Left lobe of liver (tissue), 2 donors: Measurements from ENCODE around the gene JAGN1. TPM values are rescaled to one million over a fixed set of nuclear protein-coding genes. Genes with fewer than 3 reads are reported as not detected.
"Not testable (repeated sequence)": the region's sequence is repeated elsewhere in the genome, so short reads cannot be mapped to it uniquely, and the experiment has no call there.

Experiments
- ATAC-seq: fragments of 200-7000 bp; cut with Tn5 transposase; one replicate; pipeline ENCODE4 v1.9.1; 2020; ENCODE audit warnings: mild to moderate bottlenecking, moderate library complexity
- DNase-seq: peaks from one replicate; pipeline ENCODE4 v3.0.0-alpha.2; 2020; ENCODE audit warnings: low spot score
- total RNA-seq: library from RNA; stranded (reverse); gene quantifications from one replicate; pipeline ENCODE4 v1.2.1, GENCODE V29; 2021
- donor health status: DM: no; HTN: no; CAD: no; lungs with moderate emphysema.
- donor health status: DM: no; HTN: yes; CAD: no.

JAGN1 gene
- total RNA-seq, 1 donor from 2014 or later = 21.4 TPM

DNA sequence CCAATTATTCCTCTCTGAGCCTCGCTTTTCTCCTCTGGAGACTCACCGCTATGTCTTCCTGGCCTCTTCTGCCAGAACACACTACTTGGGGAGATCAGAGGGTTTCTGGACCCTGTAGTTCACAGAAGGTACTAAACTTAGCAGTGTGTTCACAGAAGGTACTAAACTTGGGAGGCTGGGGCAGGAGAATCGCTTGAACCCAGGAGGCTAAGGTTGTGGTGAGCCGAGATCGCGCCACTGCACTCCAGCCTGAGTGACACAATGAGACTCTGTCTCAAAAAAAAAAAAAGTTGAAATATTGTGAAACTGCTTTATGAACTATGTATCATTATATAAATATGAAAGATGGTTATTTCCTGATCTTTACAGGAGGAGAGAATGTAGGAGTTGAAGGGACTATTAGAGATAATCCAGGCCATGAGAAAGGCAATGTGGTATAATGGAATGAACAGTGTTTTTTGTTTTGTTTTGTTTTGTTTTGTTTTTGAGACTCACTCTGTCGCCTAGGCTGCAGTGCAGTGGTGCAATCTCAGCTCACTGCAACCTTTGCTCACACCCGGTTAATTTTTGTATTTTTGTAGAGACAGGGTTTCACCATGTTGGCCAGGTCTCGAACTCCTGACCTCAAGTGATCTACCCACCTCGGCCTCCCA lies 6.5 kb downstream of the JAGN1 start:
- ATAC-seq (peak; percentile 52), DNase-seq (peak; percentile 78)

DNA sequence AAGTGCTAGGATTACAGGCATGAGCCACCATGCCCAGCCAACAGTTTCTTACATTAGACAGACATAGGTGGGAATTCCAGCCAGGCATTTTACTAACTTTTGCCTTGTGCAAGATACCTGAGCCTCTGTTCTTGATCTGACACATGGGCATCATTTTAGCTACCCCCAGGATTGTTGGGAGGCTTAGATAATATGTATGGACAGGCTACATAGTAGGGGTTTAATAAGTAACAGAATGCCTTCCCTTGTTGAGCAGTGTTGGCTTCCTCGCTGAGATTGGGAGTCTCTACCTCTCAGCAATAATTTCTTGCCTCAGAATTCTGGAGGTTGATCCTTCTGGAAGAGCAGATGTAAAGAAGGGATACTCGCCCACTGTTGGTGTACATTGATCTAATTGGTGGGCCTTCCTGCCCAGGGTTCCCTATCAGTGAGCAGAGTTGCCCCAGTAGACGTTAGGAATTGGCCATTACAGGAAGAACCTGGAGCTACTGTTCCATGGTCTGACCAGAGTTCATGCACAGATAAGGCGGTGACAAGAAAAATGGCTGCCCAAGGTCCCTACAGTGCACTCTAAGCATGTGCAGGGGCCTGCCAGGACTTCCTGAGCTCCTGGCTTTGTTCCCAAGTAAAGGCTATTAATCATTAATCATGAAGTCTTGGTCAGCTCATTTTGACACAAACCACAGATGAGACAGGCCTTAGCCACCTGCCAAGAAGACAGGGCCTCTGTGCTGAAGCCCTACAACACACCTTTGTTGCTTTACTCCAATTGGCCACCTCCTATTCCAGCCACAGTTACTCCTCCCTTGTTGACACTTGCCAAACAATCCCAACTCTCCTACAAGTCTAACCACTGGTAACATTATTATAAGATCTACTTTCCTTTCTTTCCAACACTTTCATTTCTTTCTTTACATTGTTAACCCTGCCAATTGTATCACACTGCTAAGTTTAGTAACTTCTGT lies 7.3 kb downstream of the JAGN1 start:
- peak; percentile 81 for ATAC-seq
- DNase-seq = peak; percentile 88

- ATAC-seq (peak; percentile 31), DNase-seq (peak; percentile 70)
Observed at GRCh38 chr3:9898467-9899241, 8.2 kb downstream of the JAGN1 start.

GRCh38 chr3:9899289-9899791 lies 8.9 kb downstream of the JAGN1 start:
- DNase-seq = no peak
- no peak for ATAC-seq

- not testable (repeated sequence) for DNase-seq
- ATAC-seq = peak; percentile 6
Observed at GRCh38 chr3:9900965-9901415, 10.6 kb downstream of the JAGN1 start.

- ATAC-seq (no peak), DNase-seq (no peak)
Observed at GRCh38 chr3:9901967-9902366, 11.6 kb downstream of the JAGN1 start.

DNA sequence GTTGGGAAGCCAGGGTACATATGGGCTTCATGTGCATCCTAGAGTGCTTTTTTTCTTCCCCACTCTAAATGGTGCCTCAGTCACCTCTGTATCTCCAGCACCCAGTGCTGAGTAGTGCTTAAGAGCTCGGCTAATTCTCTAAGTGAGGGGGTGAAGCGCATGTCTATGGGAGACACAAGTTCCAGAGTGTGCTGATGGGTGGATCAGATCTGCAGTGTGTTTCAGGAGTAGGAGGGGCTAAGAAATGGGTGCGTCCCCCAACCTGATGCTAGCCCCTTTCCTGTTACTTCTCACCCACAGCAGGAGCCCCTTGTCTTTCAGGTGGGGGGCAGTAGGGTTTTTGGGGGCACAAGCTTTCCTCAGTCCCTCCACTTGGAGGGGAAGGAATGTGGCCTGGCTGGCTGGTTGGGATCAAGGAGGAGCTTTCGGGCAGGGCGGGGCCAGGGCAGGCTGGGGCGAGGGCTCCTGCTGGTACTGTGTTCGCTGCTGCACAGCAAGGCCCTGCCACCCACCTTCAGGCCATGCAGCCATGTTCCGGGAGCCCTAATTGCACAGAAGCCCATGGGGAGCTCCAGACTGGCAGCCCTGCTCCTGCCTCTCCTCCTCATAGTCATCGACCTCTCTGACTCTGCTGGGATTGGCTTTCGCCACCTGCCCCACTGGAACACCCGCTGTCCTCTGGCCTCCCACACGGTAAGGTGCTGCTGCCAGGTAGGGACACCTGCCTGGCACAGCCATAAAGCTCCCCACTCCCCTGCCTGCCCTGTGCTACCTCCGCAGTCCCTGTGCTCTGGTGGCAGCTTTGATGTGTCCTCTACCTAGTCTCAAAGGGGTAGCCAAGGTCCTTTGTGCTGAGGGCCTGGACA lies 12.2 kb downstream of the JAGN1 start, which contains the start of gene IL17RE:
Gene IL17RE (plus strand): TSS at position 477 of the 866 bp plus-strand sequence. CDS start 85 bp downstream, at position 562.
- peak; percentile 70 for ATAC-seq
- DNase-seq = peak; percentile 76

DNA sequence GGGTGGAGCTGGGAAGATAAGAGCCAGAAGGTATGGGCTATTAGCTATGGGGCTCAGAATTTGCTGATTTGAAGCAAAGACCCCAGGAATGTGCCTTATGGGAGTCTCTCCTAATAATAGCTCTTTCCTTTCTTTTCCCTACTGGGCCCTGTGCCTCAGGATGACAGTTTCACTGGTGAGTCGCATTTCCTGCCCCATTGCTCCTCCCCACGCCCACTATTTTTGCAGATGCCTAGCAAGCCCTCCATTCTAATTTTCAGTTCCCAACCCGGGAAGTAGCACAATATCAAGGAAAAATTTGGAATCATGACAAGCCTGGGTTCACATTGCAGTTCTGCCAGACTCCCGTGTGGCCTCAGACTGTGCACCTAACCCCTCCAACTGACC lies 12.8 kb downstream of the JAGN1 start:
- ATAC-seq = no peak
- no peak for DNase-seq

DNA sequence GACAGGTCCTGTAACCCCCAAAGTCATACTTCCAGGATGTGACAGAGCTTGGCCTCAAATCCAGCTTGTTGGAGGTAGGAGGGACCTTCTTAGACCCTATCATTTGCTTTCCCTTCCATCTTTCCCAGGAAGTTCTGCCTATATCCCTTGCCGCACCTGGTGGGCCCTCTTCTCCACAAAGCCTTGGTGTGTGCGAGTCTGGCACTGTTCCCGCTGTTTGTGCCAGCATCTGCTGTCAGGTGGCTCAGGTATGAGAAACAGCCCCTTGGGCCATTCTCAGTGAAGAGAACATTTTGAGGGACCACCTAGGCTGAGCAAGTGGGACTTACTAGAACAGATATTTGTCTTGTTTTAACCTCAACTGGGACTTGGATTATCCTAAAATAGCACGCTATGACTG lies 13.5 kb downstream of the JAGN1 start:
- DNase-seq (no peak), ATAC-seq (no peak)

DNA sequence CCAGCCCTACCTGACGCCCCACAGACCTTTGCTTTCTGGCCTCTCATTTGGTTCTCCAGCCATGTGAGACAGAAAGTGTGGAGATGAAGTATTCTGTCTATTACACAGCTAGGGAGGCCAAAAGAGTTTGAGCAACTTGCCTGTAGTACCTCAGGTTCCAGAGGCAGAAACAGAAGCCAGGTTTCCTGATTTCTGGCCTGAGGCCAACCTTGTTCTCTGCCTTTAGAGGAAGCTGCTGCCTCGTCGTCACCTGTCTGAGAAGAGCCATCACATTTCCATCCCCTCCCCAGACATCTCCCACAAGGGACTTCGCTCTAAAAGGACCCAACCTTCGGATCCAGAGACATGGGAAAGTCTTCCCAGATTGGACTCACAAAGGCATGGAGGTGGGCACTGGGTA lies 16.1 kb downstream of the JAGN1 start:
- ATAC-seq (no peak), DNase-seq (no peak)

DNA sequence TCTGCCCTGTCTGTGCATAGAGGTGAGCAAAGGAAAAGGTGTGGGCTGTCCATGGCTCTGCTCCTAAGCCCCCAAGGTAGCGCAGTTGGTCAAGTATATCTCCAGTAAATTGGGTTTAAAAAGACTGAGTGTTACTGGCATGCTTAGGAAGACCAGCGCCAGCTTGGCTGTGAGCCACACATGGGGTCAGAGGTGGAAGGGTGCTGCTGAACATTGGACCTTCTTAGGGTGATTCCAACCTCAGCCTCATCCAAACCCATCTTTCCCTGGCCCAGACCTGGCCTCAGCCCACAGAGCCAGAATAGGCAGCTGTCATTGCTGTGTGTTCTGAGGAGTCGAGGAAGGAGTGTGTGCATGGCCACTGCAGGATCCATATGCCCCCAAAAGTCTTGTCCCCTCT lies 17.9 kb downstream of the JAGN1 start:
- ATAC-seq = peak; percentile 70
- peak; percentile 85 for DNase-seq

DNA sequence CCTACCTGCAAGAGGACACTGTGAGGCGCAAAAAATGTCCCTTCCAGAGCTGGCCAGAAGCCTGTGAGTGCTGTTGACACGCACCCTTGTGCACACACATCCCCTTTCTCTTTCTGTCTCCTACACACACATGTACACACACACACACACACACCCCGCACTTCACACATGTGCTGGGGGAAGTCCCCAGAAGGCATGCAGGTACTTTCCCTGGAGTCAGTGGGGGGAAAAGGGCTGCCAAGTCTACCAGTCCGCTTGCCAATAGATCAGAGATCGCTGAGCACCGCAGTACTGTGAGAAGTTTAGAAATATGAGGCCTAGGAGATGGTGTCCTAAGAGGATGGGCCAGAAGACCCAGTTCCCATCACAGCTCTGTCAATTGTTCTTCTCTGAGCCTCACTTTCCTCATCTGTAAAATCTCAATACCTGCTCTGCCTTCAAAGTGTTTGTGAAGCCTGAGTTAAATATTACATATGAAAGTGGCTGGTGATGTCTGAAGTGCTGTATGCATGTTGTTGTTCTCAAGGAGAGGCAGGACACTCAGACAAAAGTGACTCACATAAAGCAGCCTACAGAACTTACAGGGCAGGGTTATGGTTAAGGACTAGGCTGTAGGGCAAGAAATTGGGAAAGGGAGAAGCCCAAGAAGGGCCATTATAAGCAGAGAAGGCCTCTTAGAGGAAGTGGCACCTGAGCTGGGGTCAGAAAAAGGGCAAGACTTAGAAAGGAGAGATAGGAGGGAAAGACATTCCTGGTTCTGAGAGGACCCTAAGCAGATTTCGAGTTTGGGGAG lies 19.0 kb downstream of the JAGN1 start:
- ATAC-seq = peak; percentile 70

GRCh38 chr3:9911863-9912262 lies 21.5 kb downstream of the JAGN1 start:
- ATAC-seq = no peak
- no peak for DNase-seq

More for the DNA sequence above, 19.0 kb downstream of the JAGN1 start:
- peak; percentile 84 for DNase-seq

DNA sequence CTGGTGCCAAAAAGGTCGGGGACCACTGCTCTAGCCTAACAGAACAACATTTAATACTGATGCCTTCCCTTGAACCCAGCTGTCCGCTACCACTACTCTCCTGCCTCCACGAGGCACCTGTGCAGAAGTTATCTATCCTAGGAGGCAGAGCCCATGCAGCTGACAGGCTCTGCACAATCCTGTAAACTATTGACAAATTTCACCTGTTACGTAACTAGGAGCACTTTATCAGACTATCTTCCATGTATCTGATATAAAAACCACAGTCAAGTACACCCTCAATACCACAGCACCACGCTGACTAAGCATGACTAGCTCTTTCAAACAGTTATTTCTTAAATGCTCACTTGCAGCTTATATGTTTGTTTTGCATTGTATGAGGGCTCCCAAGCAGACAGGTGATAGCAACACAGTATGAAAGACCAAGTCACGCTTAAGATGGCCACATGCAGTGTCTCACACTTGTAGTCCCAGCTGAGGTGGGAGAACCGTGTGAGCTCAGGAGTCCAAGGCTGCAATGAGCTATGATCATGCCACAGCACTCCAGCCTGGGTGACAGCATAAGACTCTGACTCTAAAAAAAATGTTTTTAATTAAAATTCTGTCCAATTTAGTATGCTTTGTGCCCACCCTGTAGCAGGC lies 22.0 kb downstream of the JAGN1 start:
- ATAC-seq = peak; percentile 6
- peak; percentile 61 for DNase-seq

DNA sequence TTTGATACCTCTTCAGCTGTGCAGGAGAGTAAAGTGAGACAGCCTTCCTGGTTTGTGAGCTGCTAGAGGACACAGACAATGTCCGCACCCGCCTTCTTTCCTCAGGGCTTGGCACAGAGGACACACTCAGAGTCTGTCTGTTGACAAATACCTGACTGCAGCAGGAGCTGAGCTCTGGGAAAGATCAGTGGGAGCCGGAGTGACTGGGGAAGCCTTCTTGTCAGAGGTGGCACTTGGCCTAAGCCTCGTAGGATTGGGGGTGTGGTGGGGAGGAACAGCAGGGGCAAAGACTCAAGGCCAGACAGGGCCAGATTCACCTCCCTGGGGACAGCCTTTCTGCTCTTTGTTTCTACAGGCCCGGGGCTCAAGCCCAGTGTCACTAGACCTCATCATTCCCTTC lies 23.2 kb downstream of the JAGN1 start:
- DNase-seq (peak; percentile 62), ATAC-seq (peak; percentile 2)

- DNase-seq (peak; percentile 90), ATAC-seq (peak; percentile 42)
Observed at GRCh38 chr3:9914011-9914410, 23.6 kb downstream of the JAGN1 start.

DNA sequence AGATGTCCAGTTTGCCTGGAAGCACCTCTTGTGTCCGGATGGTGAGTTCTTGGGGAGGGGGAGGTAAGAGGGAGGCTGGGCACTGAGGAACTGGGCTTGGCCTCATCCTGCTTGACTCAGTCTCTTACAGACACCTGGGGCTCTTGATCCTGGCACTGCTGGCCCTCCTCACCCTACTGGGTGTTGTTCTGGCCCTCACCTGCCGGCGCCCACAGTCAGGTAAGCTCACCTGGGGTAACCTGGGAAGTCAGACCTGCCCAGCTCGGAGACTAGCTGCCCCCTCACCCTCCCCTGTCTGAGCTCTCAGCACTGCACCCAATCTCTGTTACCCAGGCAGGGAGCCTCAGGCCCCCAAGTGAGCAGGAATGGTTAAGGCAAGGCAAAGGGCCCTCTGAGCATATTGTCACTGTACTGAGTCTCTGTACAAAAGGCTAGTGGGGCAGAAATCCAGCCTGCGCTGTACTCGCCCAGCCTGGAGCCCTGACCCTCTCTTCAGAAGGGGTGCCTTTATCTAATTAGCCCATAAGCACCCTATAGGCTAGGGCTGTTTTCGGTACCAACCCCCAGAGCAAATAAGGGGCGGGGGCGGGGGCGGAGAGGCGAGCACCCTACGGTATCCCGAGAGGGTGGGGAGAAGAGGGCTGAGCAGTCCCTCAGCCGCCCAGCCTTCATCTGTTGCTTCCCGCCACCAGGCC lies 24.3 kb downstream of the JAGN1 start:
- DNase-seq (no peak), ATAC-seq (peak; percentile 2)
